Hepatocyte (in vitro differentiated cells): Measurements from ENCODE around the gene BTG1. TPM values are rescaled to one million over a fixed set of nuclear protein-coding genes. Genes with fewer than 3 reads are reported as not detected.

ENCODE experiments used
- DNase-seq: peaks from one replicate; pipeline ENCODE4 v3.0.0-alpha.2; 2016; ENCODE audit warnings: low spot score
- H2AFZ ChIP-seq: fragments of 200-600 bp; sonication (generic); 2 replicates; pipeline ENCODE4 v1.6.0; 2016; ENCODE audit warnings: antibody characterized with exemption, mild to moderate bottlenecking
- H3K27ac ChIP-seq: fragments of 200-600 bp; sonication (generic); 2 replicates; pipeline ENCODE4 v1.5.1; 2016; ENCODE audit warnings: mild to moderate bottlenecking
- H3K27me3 ChIP-seq: fragments of 200-600 bp; sonication (generic); 2 replicates; pipeline ENCODE4 v1.6.1; 2016
- H3K36me3 ChIP-seq: fragments of 200-600 bp; sonication (generic); replicated peaks from 2 replicates; pipeline ENCODE4 v1.5.1; 2016; ENCODE audit warnings: low read depth; ENCODE audit not compliant: insufficient read depth
- H3K4me1 ChIP-seq: fragments of 200-600 bp; sonication (generic); 2 replicates; pipeline ENCODE4 v1.5.1; 2016; ENCODE audit warnings: mild to moderate bottlenecking, moderate library complexity; ENCODE audit not compliant: insufficient read depth
- H3K4me2 ChIP-seq: fragments of 200-600 bp; sonication (generic); 2 replicates; pipeline ENCODE4 v1.6.0; 2016
- H3K4me3 ChIP-seq: fragments of 200-600 bp; sonication (generic); 2 replicates; pipeline ENCODE4 v1.5.1; 2016; ENCODE audit warnings: mild to moderate bottlenecking
- H3K79me2 ChIP-seq: fragments of 200-600 bp; sonication (generic); 2 replicates; pipeline ENCODE4 v1.6.0; 2017; ENCODE audit warnings: mild to moderate bottlenecking
- H3K9me2 ChIP-seq: fragments of 200-600 bp; sonication (generic); replicated peaks from 2 replicates; pipeline ENCODE4 v1.6.0; 2017; ENCODE audit warnings: mild to moderate bottlenecking; ENCODE audit not compliant: insufficient read depth
- H3K9me3 ChIP-seq: fragments of 200-600 bp; sonication (generic); 2 replicates; pipeline ENCODE4 v1.5.1; 2016; ENCODE audit warnings: low read depth, mild to moderate bottlenecking
- H4K20me1 ChIP-seq: fragments of 200-600 bp; sonication (generic); 2 replicates; pipeline ENCODE4 v1.6.0; 2016; ENCODE audit warnings: mild to moderate bottlenecking; ENCODE audit not compliant: insufficient read depth, poor library complexity, severe bottlenecking
- EZH2 ChIP-seq: fragments of 200-600 bp; sonication (generic); IDR thresholded peaks from 2 replicates; pipeline ENCODE4 v1.6.1; 2016; ENCODE audit warnings: antibody characterized with exemption, mild to moderate bottlenecking, borderline replicate concordance
- EZH2phosphoT487 ChIP-seq: fragments of 200-600 bp; sonication (generic); IDR thresholded peaks from one replicate; pipeline ENCODE4 v1.6.1; 2018; ENCODE audit warnings: antibody characterized with exemption, mild to moderate bottlenecking, low read depth, moderate library complexity; ENCODE audit not compliant: unreplicated experiment, severe bottlenecking
- WGBS: methylation state at CpG from one replicate; pipeline ENCODE4 v1.1.6; 2016; ENCODE audit warnings: low lambda C conversion rate; ENCODE audit errors: missing lambda C conversion rate; 5-methylcytosine and 5-hydroxymethylcytosine counted together
- polyA plus RNA-seq: library from polyadenylated mRNA; unstranded; fragments of >200 nt; fragmentation: Nextera tagmentation; extraction: Ambion mirVana; gene quantifications from 2 replicates; pipeline ENCODE4 v1.2.1, GENCODE V29; 2016
- total RNA-seq: library from RNA; depleted of rRNA; stranded (reverse); fragments of >200 nt; gene quantifications from 2 replicates; pipeline ENCODE4 v1.2.3, GENCODE V29; 2014
- TF ChIP-seq, protein P1 (sequence below): fragments of 200-600 bp; sonication (generic); IDR thresholded peaks from 2 replicates; pipeline ENCODE4 v1.5.1; 2016; ENCODE audit warnings: antibody characterized with exemption, mild to moderate bottlenecking; ENCODE audit not compliant: poor library complexity

The BTG1 gene
- total and polyA plus RNA-seq, 2 experiments from 2014 or later: 72.0 to 146 TPM

DNA sequence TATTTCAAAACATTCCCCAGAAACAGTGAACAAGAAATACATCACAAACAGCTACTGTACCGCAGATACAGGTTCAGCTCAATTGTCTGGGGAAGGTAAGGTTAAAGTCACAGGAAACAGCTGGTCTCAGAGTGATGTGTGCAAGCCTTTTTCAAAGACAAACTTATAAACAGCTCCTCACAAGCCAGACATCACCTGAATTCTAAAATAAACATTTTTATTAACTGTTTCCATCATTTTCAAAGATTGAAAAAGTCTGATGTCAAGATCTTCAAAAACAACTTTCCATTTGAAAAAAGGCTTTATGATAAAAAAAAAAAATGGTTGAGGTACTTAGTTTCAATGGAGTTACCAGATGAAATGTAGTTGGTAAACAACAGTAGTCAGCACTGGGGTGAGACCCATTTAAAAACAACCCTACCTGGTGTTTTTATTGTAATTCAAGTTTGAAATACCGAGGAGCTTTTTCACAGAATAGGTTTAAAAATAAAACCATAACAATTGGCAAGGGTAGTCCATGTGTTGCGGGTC, 4.0 kb downstream of the BTG1 start:
- TF ChIP-seq, protein P1, sequence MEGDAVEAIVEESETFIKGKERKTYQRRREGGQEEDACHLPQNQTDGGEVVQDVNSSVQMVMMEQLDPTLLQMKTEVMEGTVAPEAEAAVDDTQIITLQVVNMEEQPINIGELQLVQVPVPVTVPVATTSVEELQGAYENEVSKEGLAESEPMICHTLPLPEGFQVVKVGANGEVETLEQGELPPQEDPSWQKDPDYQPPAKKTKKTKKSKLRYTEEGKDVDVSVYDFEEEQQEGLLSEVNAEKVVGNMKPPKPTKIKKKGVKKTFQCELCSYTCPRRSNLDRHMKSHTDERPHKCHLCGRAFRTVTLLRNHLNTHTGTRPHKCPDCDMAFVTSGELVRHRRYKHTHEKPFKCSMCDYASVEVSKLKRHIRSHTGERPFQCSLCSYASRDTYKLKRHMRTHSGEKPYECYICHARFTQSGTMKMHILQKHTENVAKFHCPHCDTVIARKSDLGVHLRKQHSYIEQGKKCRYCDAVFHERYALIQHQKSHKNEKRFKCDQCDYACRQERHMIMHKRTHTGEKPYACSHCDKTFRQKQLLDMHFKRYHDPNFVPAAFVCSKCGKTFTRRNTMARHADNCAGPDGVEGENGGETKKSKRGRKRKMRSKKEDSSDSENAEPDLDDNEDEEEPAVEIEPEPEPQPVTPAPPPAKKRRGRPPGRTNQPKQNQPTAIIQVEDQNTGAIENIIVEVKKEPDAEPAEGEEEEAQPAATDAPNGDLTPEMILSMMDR: no peak
- no peak for TF ChIP-seq EZH2phosphoT487
- Histone ChIP-seq H3K36me3 (peaks cover 12% of the 10 kb centered on the region), H3K9me2 (no peaks in the 10 kb centered on the region), H2AFZ (no peak overlapping the region), H3K27me3 (no peaks in the 10 kb centered on the region), H3K4me2 (peak overlapping the region; percentile 86), H3K9me3 (no peaks in the 10 kb centered on the region), H3K4me1 (peaks cover 23% of the 10 kb centered on the region), H3K4me3 (peak overlapping the region; percentile 92), H4K20me1 (peaks cover 75% of the 10 kb centered on the region), H3K79me2 (peaks cover 84% of the 10 kb centered on the region), H3K27ac (peak overlapping the region; percentile 98)
- DNase-seq: no peak
- WGBS: 20% methylated on average over 3 of the region's 3 CpGs

DNA sequence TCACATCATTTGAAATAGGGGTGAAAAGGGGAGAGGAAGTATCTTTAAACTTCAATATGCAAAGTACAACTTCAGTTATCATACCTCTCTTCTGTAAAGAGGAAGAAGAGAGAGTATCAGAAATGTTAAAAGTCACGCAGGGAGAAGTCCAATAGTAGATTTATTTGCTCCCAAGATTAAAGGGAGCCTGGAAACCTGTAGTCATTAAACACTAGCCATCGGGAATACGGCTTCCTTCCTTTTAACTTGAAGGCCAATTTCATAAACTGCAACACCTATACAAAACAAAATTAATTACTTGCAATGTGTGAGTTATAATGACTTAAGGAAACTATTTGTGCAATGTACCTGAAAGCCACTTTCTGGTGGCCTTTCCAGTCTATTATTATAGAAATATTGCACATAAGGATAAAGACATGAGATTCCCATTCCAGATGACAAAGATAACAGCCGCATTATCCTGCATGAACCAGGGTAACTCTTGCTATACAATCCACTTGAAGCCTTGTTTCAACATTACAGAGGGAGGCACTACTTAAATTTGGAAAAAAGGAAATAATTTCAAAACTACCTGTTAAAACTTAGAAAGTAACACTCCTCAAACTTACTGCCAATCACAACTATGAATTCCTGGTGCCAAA, 4.6 kb downstream of the BTG1 start:
- Histone ChIP-seq H3K9me3 (no peaks in the 10 kb centered on the region), H3K9me2 (no peaks in the 10 kb centered on the region), H3K4me2 (peak overlapping the region; percentile 86), H3K79me2 (peaks cover 91% of the 10 kb centered on the region), H3K4me1 (peaks cover 29% of the 10 kb centered on the region), H3K36me3 (peaks cover 12% of the 10 kb centered on the region), H3K27ac (peak overlapping the region; percentile 98), H2AFZ (no peak overlapping the region), H4K20me1 (peaks cover 77% of the 10 kb centered on the region), H3K4me3 (peak overlapping the region; percentile 92), H3K27me3 (no peaks in the 10 kb centered on the region)
- no peak for DNase-seq
- TF ChIP-seq EZH2 (no peak), EZH2phosphoT487 (no peak)
- TF ChIP-seq, protein P1: no peak
- 17% methylated on average over 4 of the region's 4 CpGs for WGBS

DNA sequence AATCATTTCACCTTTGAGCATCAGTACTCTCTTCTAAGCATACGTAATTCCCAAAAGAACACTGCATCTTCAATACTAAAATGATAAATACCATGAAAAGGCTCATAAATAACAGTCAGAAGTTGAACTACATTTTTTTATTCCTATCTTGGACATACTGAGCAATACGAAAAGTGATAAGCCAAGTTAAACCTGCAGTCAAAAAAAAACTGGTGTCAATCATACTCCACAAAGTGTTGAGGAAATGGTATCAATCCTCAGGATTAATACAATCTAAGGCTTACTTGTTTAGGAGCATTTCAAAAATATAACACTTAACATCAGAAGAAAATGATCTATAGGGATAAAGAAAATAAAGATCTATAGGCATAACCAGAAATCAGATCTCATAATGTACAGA, 5.5 kb downstream of the BTG1 start:
- no peak for DNase-seq
- no peak overlapping the region for H2AFZ ChIP-seq
- H3K9me3 ChIP-seq: no peaks in the 10 kb centered on the region
- H3K27me3 ChIP-seq: no peaks in the 10 kb centered on the region
- no peaks in the 10 kb centered on the region for H3K9me2 ChIP-seq
- H3K27ac ChIP-seq: peak overlapping the region; percentile 98
- H3K79me2 ChIP-seq: peaks cover 96% of the 10 kb centered on the region
- H3K36me3 ChIP-seq: peaks cover 12% of the 10 kb centered on the region
- H4K20me1 ChIP-seq: peaks cover 84% of the 10 kb centered on the region
- TF ChIP-seq EZH2 (no peak), EZH2phosphoT487 (no peak)
- TF ChIP-seq, protein P1: no peak
- H3K4me3 ChIP-seq: peak overlapping the region; percentile 92
- peak overlapping the region; percentile 86 for H3K4me2 ChIP-seq
- peaks cover 37% of the 10 kb centered on the region for H3K4me1 ChIP-seq
- 49% methylated on average over 2 of the region's 2 CpGs for WGBS
